Testis (tissue), 3 donors: ENCODE data around the gene CSMD2. TPM values are rescaled to one million over a fixed set of nuclear protein-coding genes. Genes with fewer than 3 reads are reported as not detected.

Experiments
- DNase-seq: peaks from one replicate; pipeline ENCODE4 v3.0.0-alpha.2; 2019
- H3K27ac ChIP-seq, 2 donors: fragments of 200-600 bp; sonication (generic); one replicate each; pipeline ENCODE4 v1.5.1; 2019
- H3K27me3 ChIP-seq: fragments of 200-600 bp; sonication (generic); one replicate; pipeline ENCODE4 v1.5.1; 2019
- H3K36me3 ChIP-seq: fragments of 200-600 bp; sonication (generic); one replicate; pipeline ENCODE4 v1.5.1; 2017; ENCODE audit warnings: low read depth; ENCODE audit errors: missing control alignments
- H3K4me1 ChIP-seq: fragments of 200-600 bp; sonication (generic); one replicate; pipeline ENCODE4 v1.5.1; 2019
- H3K4me3 ChIP-seq, 2 donors: fragments of 200-600 bp; sonication (generic); one replicate each; pipeline ENCODE4 v1.5.1; 2017 to 2019
- H3K9me3 ChIP-seq: fragments of 200-600 bp; sonication (generic); one replicate; pipeline ENCODE4 v1.5.1; 2017
- CTCF ChIP-seq, 3 experiments: fragments of 450-650 bp in 2 of 3; fragments of 200-600 bp in 1 of 3; sonication (generic) in 1 of 3; IDR thresholded peaks; one replicate each; pipeline ENCODE4 v1.5.1; 2016 to 2019; ENCODE audit warnings: antibody characterized with exemption in 3 of 3, mild to moderate bottlenecking in 2 of 3, moderate library complexity in 1 of 3
- POLR2A ChIP-seq: fragments of 450-650 bp; IDR thresholded peaks from one replicate; pipeline ENCODE4 v1.6.1; 2017; ENCODE audit warnings: antibody characterized with exemption, mild to moderate bottlenecking, moderate library complexity
- WGBS, 2 donors: methylation state at CpG; one replicate each; pipeline ENCODE4 v1.1.5; 2018; 5-methylcytosine and 5-hydroxymethylcytosine counted together
- intact Hi-C: fragments of 100-400 bp; cut with DNase I; formaldehyde crosslinking; loops from one replicate; pipeline ENCODE4 v1.15.1; 2023; ENCODE audit warnings: low total_unique reads
- polyA plus RNA-seq: library from polyadenylated mRNA; stranded (reverse); fragments of 350-450 nt; fragmentation: Illumina TruSeq; extraction: RNeasy Lipid Tissue Mini Kit (QIAGEN cat#74804); gene quantifications from one replicate; pipeline ENCODE4 v1.2.3, GENCODE V29; 2014; ENCODE audit warnings: low read depth, low replicate concordance; ENCODE audit not compliant: insufficient read depth
- total RNA-seq, 2 donors: library from RNA; depleted of rRNA; stranded (reverse); fragments of >200 nt; gene quantifications; one replicate each; pipeline ENCODE4 v1.2.3, GENCODE V29; 2016

The CSMD2 gene
- total and polyA plus RNA-seq, 3 donors from 2014 or later = 1.2 to 3.8 (median 2.7) TPM

GRCh38 chr1:34065498-34065897, 99.5 kb downstream of the CSMD2 start:
- Histone ChIP-seq H3K4me3 (no peak overlapping the region), H3K27me3 (no peaks in the 10 kb centered on the region), H3K27ac (no peak overlapping the region), H3K9me3 (no peaks in the 10 kb centered on the region), H3K4me1 (no peaks in the 10 kb centered on the region), H3K36me3 (no peaks in the 10 kb centered on the region)
- intact Hi-C loops = no loop called here
- 95 to 98% methylated on average over 2 of the region's 2 CpGs for WGBS, 2 donors
- TF ChIP-seq POLR2A (no peak), CTCF (IDR thresholded peaks at IDR 0.05) (no peak)
- no peak for DNase-seq

- no peaks in the 10 kb centered on the region for H3K4me1 ChIP-seq
- no peaks in the 10 kb centered on the region for H3K27me3 ChIP-seq
- WGBS, 2 donors = 45 to 82% methylated on average over 2 to 10 of the region's 10 CpGs
- intact Hi-C loops = no loop called here
- TF ChIP-seq POLR2A = no peak
- TF ChIP-seq CTCF (IDR thresholded peaks at IDR 0.05) = no peak
- H3K4me3 ChIP-seq = no peak overlapping the region
- no peak overlapping the region for H3K27ac ChIP-seq
- no peaks in the 10 kb centered on the region for H3K36me3 ChIP-seq
- no peaks in the 10 kb centered on the region for H3K9me3 ChIP-seq
- DNase-seq = no peak
Observed at GRCh38 chr1:34060901-34061415, 104.1 kb downstream of the CSMD2 start.

GRCh38 chr1:34060187-34060730, 104.8 kb downstream of the CSMD2 start:
- H3K4me3 ChIP-seq = no peak overlapping the region
- no peaks in the 10 kb centered on the region for H3K36me3 ChIP-seq
- TF ChIP-seq CTCF (IDR thresholded peaks at IDR 0.05) (no peak), POLR2A (no peak)
- no peaks in the 10 kb centered on the region for H3K27me3 ChIP-seq
- intact Hi-C loops = no loop called here
- no peak overlapping the region for H3K27ac ChIP-seq
- H3K9me3 ChIP-seq = no peaks in the 10 kb centered on the region
- 76 to 77% methylated on average over 5 of the region's 5 CpGs for WGBS, 2 donors
- no peaks in the 10 kb centered on the region for H3K4me1 ChIP-seq
- no peak for DNase-seq

GRCh38 chr1:34057347-34058130, 107.5 kb downstream of the CSMD2 start:
- no peak overlapping the region for H3K4me3 ChIP-seq
- intact Hi-C loops = no loop called here
- H3K36me3 ChIP-seq = no peaks in the 10 kb centered on the region
- no peak for TF ChIP-seq POLR2A
- TF ChIP-seq CTCF (IDR thresholded peaks at IDR 0.05) = no peak
- WGBS, 2 donors = 50 to 75% methylated on average over 9 to 11 of the region's 11 CpGs
- no peaks in the 10 kb centered on the region for H3K27me3 ChIP-seq
- no peak for DNase-seq
- no peaks in the 10 kb centered on the region for H3K4me1 ChIP-seq
- no peak overlapping the region for H3K27ac ChIP-seq
- no peaks in the 10 kb centered on the region for H3K9me3 ChIP-seq
